H1 (cell line): ENCODE data around the gene KRTAP10-4. TPM values are rescaled to one million over a fixed set of nuclear protein-coding genes. Genes with fewer than 3 reads are reported as not detected.

Experiments used
- CTCF ChIA-PET: fragments of 300-600 bp; sonication (Branson Sonifier 250); formaldehyde crosslinking; loops from one replicate; lab custom pipeline; 2021; ENCODE audit not compliant: partially characterized antibody; lab: Charles Lee
- POLR2A ChIA-PET: fragments of 300-600 bp; sonication (Branson Sonifier 250); formaldehyde crosslinking; loops from one replicate; lab custom pipeline; 2021; ENCODE audit warnings: inconsistent platforms; ENCODE audit not compliant: partially characterized antibody; lab: Charles Lee
- DNase-seq, 2 experiments: peaks; one replicate each; pipeline versions ENCODE4 v3.0.0 to v3.0.0-alpha.2; 2010 to 2022; ENCODE audit warnings: low spot score in 2 of 2, low read depth in 1 of 2, mixed read lengths in 1 of 2
- FAIRE-seq: peaks from 2 replicates; lab custom pipeline; 2011; peaks lifted over from hg19 to GRCh38; lab: Jason Lieb, UNC
- H2AFZ ChIP-seq: 2 replicates; pipeline ENCODE4 v1.8.1; 2012; ENCODE audit warnings: low read length, inconsistent platforms
- H2AK5ac ChIP-seq: 2 replicates; pipeline ENCODE4 v1.6.1; 2013; ENCODE audit warnings: low read depth, low read length
- H2BK120ac ChIP-seq: replicated peaks from 2 replicates; pipeline ENCODE3; 2013; ENCODE audit warnings: low read depth, low read length, inconsistent platforms
- H2BK12ac ChIP-seq: 2 replicates; pipeline ENCODE4 v1.6.1; 2013; ENCODE audit warnings: low read depth, low read length
- H2BK15ac ChIP-seq: 2 replicates; pipeline ENCODE4 v1.6.1; 2013; ENCODE audit warnings: low read length
- H2BK20ac ChIP-seq: 2 replicates; pipeline ENCODE4 v1.6.1; 2013; ENCODE audit warnings: low read length
- H2BK5ac ChIP-seq: 2 replicates; pipeline ENCODE4 v1.6.1; 2013; ENCODE audit warnings: low read depth, low read length
- H3K14ac ChIP-seq: 2 replicates; pipeline ENCODE4 v1.6.1; 2013; ENCODE audit warnings: inconsistent platforms; ENCODE audit not compliant: insufficient read length
- H3K18ac ChIP-seq: 2 replicates; pipeline ENCODE4 v1.6.1; 2013; ENCODE audit warnings: low read length; ENCODE audit errors: extremely low read depth
- H3K23ac ChIP-seq: 2 replicates; pipeline ENCODE4 v1.6.1; 2013; ENCODE audit warnings: inconsistent platforms; ENCODE audit not compliant: insufficient read length
- H3K23me2 ChIP-seq: 2 replicates; pipeline ENCODE4 v1.6.1; 2013; ENCODE audit warnings: low read depth, low read length
- H3K27ac ChIP-seq: 2 replicates; pipeline ENCODE4 v1.6.1; 2011; ENCODE audit warnings: low read depth, low read length, inconsistent platforms
- H3K27me3 ChIP-seq, 4 experiments: replicated peaks in 1 of 4; 1 replicate in 1 of 4; 2 replicates in 3 of 4; pipeline versions ENCODE4 v1.6.1 to v1.8.1; 2011 to 2013; ENCODE audit warnings: low read length in 3 of 4, mild to moderate bottlenecking in 3 of 4, inconsistent platforms in 2 of 4, mixed read lengths in 2 of 4, moderate library complexity in 1 of 4; ENCODE audit not compliant: control insufficient read depth in 3 of 4, insufficient read depth in 3 of 4; ENCODE audit errors: extremely low read depth in 1 of 4
- H3K36me3 ChIP-seq, 4 experiments: 2 replicates each; pipeline versions ENCODE4 v1.6.1 to v1.8.1; 2011 to 2013; ENCODE audit warnings: mild to moderate bottlenecking in 4 of 4, low read length in 3 of 4, moderate library complexity in 2 of 4, control low read depth in 1 of 4, inconsistent platforms in 1 of 4; ENCODE audit not compliant: insufficient read depth in 4 of 4, control insufficient read depth in 2 of 4
- H3K4ac ChIP-seq: replicated peaks from 2 replicates; pipeline ENCODE3; 2013; ENCODE audit warnings: low read length, low read depth, mixed read lengths, inconsistent platforms; ENCODE audit not compliant: insufficient read length
- H3K4me1 ChIP-seq, 4 experiments: replicated peaks in 1 of 4; 1 replicate in 1 of 4; 2 replicates in 3 of 4; pipeline versions ENCODE4 v1.6.1 to v1.8.1; 2011 to 2013; ENCODE audit warnings: low read length in 3 of 4, inconsistent platforms in 2 of 4, mixed read lengths in 1 of 4; ENCODE audit not compliant: insufficient read depth in 4 of 4, control insufficient read depth in 3 of 4
- H3K4me2 ChIP-seq, 2 experiments: 2 replicates each; pipeline versions ENCODE4 v1.6.1 to v1.8.1; 2011 to 2013; ENCODE audit warnings: low read depth in 2 of 2, low read length in 2 of 2, control low read depth in 1 of 2, inconsistent platforms in 1 of 2, mild to moderate bottlenecking in 1 of 2; ENCODE audit not compliant: insufficient read depth in 1 of 2
- H3K4me3 ChIP-seq, 4 experiments: fragments of 200-600, 300-600 bp in 1 of 4; sonication (generic), shearing (Covaris generic), sonication (Bioruptor Twin) in 1 of 4; 2 replicates each; pipeline versions ENCODE4 v1.5.1 to v1.8.1; 2011 to 2016; ENCODE audit warnings: low read length in 4 of 4, low read depth in 3 of 4, control low read depth in 2 of 4, inconsistent platforms in 2 of 4, mild to moderate bottlenecking in 2 of 4, mixed read lengths in 1 of 4, moderate library complexity in 1 of 4; ENCODE audit not compliant: insufficient read depth in 2 of 4; ENCODE audit errors: extremely low read depth in 1 of 4
- H3K56ac ChIP-seq: replicated peaks from 2 replicates; pipeline ENCODE3; 2013; ENCODE audit warnings: low read depth, mild to moderate bottlenecking, mixed read lengths, low read length, inconsistent platforms; ENCODE audit not compliant: insufficient read length
- H3K79me1 ChIP-seq: 2 replicates; pipeline ENCODE4 v1.6.1; 2013; ENCODE audit warnings: low read depth, low read length, control low read depth
- H3K79me2 ChIP-seq, 2 experiments: 2 replicates each; pipeline versions ENCODE4 v1.6.1 to v1.8.1; 2012 to 2013; ENCODE audit warnings: low read length in 2 of 2, mild to moderate bottlenecking in 2 of 2, inconsistent platforms in 1 of 2; ENCODE audit not compliant: insufficient read depth in 2 of 2, control insufficient read depth in 1 of 2
- H3K9ac ChIP-seq, 4 experiments: replicated peaks in 1 of 4; 1 replicate in 1 of 4; 2 replicates in 3 of 4; pipeline versions ENCODE4 v1.6.1 to v1.8.1; 2011 to 2013; ENCODE audit warnings: low read depth in 3 of 4, low read length in 3 of 4, control low read depth in 2 of 4, mild to moderate bottlenecking in 2 of 4, moderate library complexity in 2 of 4, inconsistent platforms in 1 of 4; ENCODE audit errors: extremely low read depth in 1 of 4
- H3K9me3 ChIP-seq, 2 experiments: 2 replicates each; pipeline versions ENCODE4 v1.6.1 to v1.8.1; 2012 to 2013; ENCODE audit warnings: mild to moderate bottlenecking in 2 of 2, moderate library complexity in 2 of 2, control low read depth in 1 of 2, inconsistent platforms in 1 of 2, low read depth in 1 of 2, low read length in 1 of 2, mixed read lengths in 1 of 2; ENCODE audit not compliant: insufficient read depth in 2 of 2
- H4K20me1 ChIP-seq, 2 experiments: replicated peaks in 1 of 2; 2 replicates each; pipeline versions ENCODE3 to v1.8.1; 2011 to 2013; ENCODE audit warnings: inconsistent platforms in 2 of 2, low read length in 2 of 2, mild to moderate bottlenecking in 1 of 2; ENCODE audit not compliant: insufficient read depth in 2 of 2, control insufficient read depth in 1 of 2
- H4K5ac ChIP-seq: 2 replicates; pipeline ENCODE4 v1.6.1; 2013; ENCODE audit warnings: low read length, low read depth, mixed read lengths, inconsistent platforms; ENCODE audit not compliant: insufficient read length
- H4K8ac ChIP-seq: 2 replicates; pipeline ENCODE4 v1.8.0; 2013; ENCODE audit warnings: mild to moderate bottlenecking, moderate library complexity, low read length, inconsistent platforms; ENCODE audit not compliant: insufficient read depth; ENCODE audit errors: extremely low read depth
- H4K91ac ChIP-seq: replicated peaks from 2 replicates; pipeline ENCODE3; 2013; ENCODE audit warnings: low read length, mixed read lengths, inconsistent platforms; ENCODE audit not compliant: insufficient read length
- EP300 ChIP-seq, 2 experiments: IDR thresholded peaks; 1 replicate in 1 of 2; 2 replicates in 1 of 2; pipeline ENCODE4 v1.6.1; 2011 to 2012; ENCODE audit warnings: low read depth in 2 of 2, low read length in 2 of 2, mild to moderate bottlenecking in 2 of 2, borderline replicate concordance in 1 of 2, inconsistent platforms in 1 of 2, moderate library complexity in 1 of 2
- whole genome bisulfite sequencing, 2 experiments: shearing (Covaris generic) in 1 of 2; methylation state at CpG; one replicate each; pipeline versions ENCODE4 v1.1.6 to v1.1.7; 2013 to 2015; ENCODE audit warnings: low lambda C conversion rate in 2 of 2, mixed read lengths in 2 of 2, inconsistent platforms in 1 of 2, low coverage in 1 of 2, missing lambda C conversion rate in 1 of 2; ENCODE audit not compliant: insufficient replicate concordance in 2 of 2, insufficient coverage in 1 of 2, insufficient read length in 1 of 2; ENCODE audit errors: extremely low coverage in 1 of 2, missing lambda C conversion rate in 1 of 2; 5-methylcytosine and 5-hydroxymethylcytosine counted together
- polyA plus RNA-seq, 7 experiments: library from polyadenylated mRNA; depleted of rRNA in 3 of 7; stranded (reverse) in 5 of 7; unstranded in 2 of 7; fragments of >200 nt in 5 of 7; fragments of 200-250 nt in 2 of 7; gene quantifications; 1 replicate in 5 of 7; 2 replicates in 1 of 7; 4 replicates in 1 of 7; pipeline versions ENCODE4 v1.2.1 to v1.2.3, GENCODE V29; 2011 to 2013; ENCODE audit warnings: missing spikeins in 2 of 7, mixed read lengths in 2 of 7
- total RNA-seq: library from RNA; stranded (reverse); fragmentation: NEBNext Ultra II Directional; extraction: Animal tissue kit (Norgen Biotek cat#: 25700); gene quantifications from 2 replicates; pipeline ENCODE4 v1.2.1, GENCODE V29; 2021

The KRTAP10-4 gene
- total and polyA plus RNA-seq, 2 of the 8 experiments (the other 6 are each of a cell fraction or from before 2014, with no cell fraction given) = not detected

- no peak for TF ChIP-seq EP300 (IDR thresholded peaks at IDR 0.05; ENCODE audit: borderline replicate concordance in 1 of 2, low read depth in 2 of 2, low read length in 2 of 2)
- H2BK20ac ChIP-seq = peak overlapping the region; percentile 87; the same call in 1 of the 2 replicates
- no peak overlapping the region for H3K23ac ChIP-seq
- no peaks in the 10 kb centered on the region for H3K79me2 ChIP-seq
- ChIA-PET CTCF (interaction anchor here (1.0 to 2.3 kb wide), 4 partner anchors 7 to 52 kb away, joined by 3 to 8 read pairs (median 4); no protein-coding TSS in a partner anchor), POLR2A (interaction anchor here (1.6 kb wide), 1 partner anchor 34 kb away, joined by 4 read pairs; no protein-coding TSS in a partner anchor)
- peak overlapping the region; percentile 94; the same call in 1 of the 2 replicates for H2BK5ac ChIP-seq
- H3K56ac ChIP-seq = no peak overlapping the region
- no peaks in the 10 kb centered on the region for H4K20me1 ChIP-seq
- H3K27me3 ChIP-seq = no peaks in the 10 kb centered on the region
- H2BK15ac ChIP-seq = peak overlapping the region; percentile 81; the same call in 1 of the 2 replicates
- H3K4me3 ChIP-seq = no peak overlapping the region
- H4K5ac ChIP-seq = peak overlapping the region; percentile 32
- peak overlapping the region; percentile 94 for H3K4ac ChIP-seq
- no peaks in the 10 kb centered on the region for H3K79me1 ChIP-seq
- peak overlapping the region; percentile 99 for H4K91ac ChIP-seq
- FAIRE-seq (no peak), DNase-seq (peak in 1 of 2 experiments; percentile 41)
- peaks cover 0 to 4% of the 10 kb centered on the region in 2 experiments; a peak in 1 of 4 replicates for H3K9me3 ChIP-seq
- H3K36me3 ChIP-seq = no peaks in the 10 kb centered on the region
- H3K23me2 ChIP-seq = no peaks in the 10 kb centered on the region
- peaks cover 9 to 35% (median 17%) of the 10 kb centered on the region in 4 experiments for H3K4me1 ChIP-seq
- H3K27ac ChIP-seq = peak overlapping the region; percentile 50; the same call in 1 of the 2 replicates
- H2BK120ac ChIP-seq = peak overlapping the region; percentile 89
- H3K14ac ChIP-seq = no peak overlapping the region
- H2AK5ac ChIP-seq = peak overlapping the region; percentile 97
- H2AFZ ChIP-seq = no peak overlapping the region
- peak overlapping the region; percentile 92 for H3K18ac ChIP-seq
- H3K9ac ChIP-seq = peak overlapping the region in 3 of 4 experiments; percentile 6 to 24 (median 13); a peak in 4 of 7 replicates
- peak overlapping the region in 1 of 2 experiments; percentile 61; a peak in 2 of 4 replicates for H3K4me2 ChIP-seq
- peak overlapping the region; percentile 81; the same call in 1 of the 2 replicates for H4K8ac ChIP-seq
- WGBS, 2 experiments = 84% methylated on average over 11 of the region's 13 CpGs; no CpG with 5 or more reads in 1 of the 2 experiments
- H2BK12ac ChIP-seq = peak overlapping the region; percentile 100
Measured at GRCh38 chr21:44548381-44548780, 25.1 kb upstream of the KRTAP10-4 start.
